ENCODE results near the gene GATD1. TPM values are rescaled to one million over a fixed set of nuclear protein-coding genes. Genes with fewer than 3 reads are reported as not detected.

The GATD1 gene
- total and polyA plus RNA-seq, 8 donors = 9.9 to 68.1 (median 22.9) TPM

- no peak for TF ChIP-seq EP300 (IDR thresholded peaks at IDR 0.05)
- TF ChIP-seq POLR2A (IDR thresholded peaks at IDR 0.05) = no peak
- TF ChIP-seq CTCF (IDR thresholded peaks at IDR 0.05) = no peak
- TF ChIP-seq POLR2AphosphoS5 (IDR thresholded peaks at IDR 0.05) = no peak
- Histone ChIP-seq H3K9me3 (no peaks in the 10 kb centered on the region), H3K36me3 (peaks cover 15 to 38% (median 29%) of the 10 kb centered on the region in 4 donors), H3K4me3 (no peak overlapping the region), H3K27me3 (peaks cover 5 to 39% (median 23%) of the 10 kb centered on the region in 3 donors), H3K27ac (no peak overlapping the region), H3K4me1 (peaks cover 33 to 53% (median 37%) of the 10 kb centered on the region in 4 donors)
- 94 to 99% (median 94%) methylated on average over 13 to 15 of the region's 15 CpGs for WGBS, 5 donors
- intact Hi-C loops (cut with DNase I; ENCODE audit: low total_unique reads) = no loop called here
- no peak for DNase-seq
Observed at GRCh38 chr11:792535-792821, 15.2 kb upstream of the GATD1 start.

GRCh38 chr11:791658-792534 lies 14.6 kb upstream of the GATD1 start:
- intact Hi-C loops (cut with DNase I; ENCODE audit: low total_unique reads) = no loop called here
- Histone ChIP-seq H3K27ac (no peak overlapping the region), H3K4me3 (no peak overlapping the region), H3K9me3 (no peaks in the 10 kb centered on the region), H3K36me3 (peaks cover 15 to 38% (median 29%) of the 10 kb centered on the region in 4 donors), H3K4me1 (peaks cover 28 to 47% (median 32%) of the 10 kb centered on the region in 4 donors), H3K27me3 (peaks cover 5 to 44% (median 23%) of the 10 kb centered on the region in 3 donors)
- 91 to 96% (median 94%) methylated on average over 26 to 49 of the region's 49 CpGs for WGBS, 5 donors
- DNase-seq = no peak
- TF ChIP-seq POLR2A (IDR thresholded peaks at IDR 0.05) (no peak), POLR2AphosphoS5 (IDR thresholded peaks at IDR 0.05) (no peak), EP300 (IDR thresholded peaks at IDR 0.05) (no peak), CTCF (IDR thresholded peaks at IDR 0.05) (no peak)

GRCh38 chr11:790721-791564 lies 13.7 kb upstream of the GATD1 start:
- H3K36me3 ChIP-seq = peaks cover 15 to 38% (median 29%) of the 10 kb centered on the region in 4 donors
- no peak overlapping the region for H3K27ac ChIP-seq
- no peak overlapping the region for H3K4me3 ChIP-seq
- no peak for TF ChIP-seq POLR2A (IDR thresholded peaks at IDR 0.05)
- TF ChIP-seq EP300 (IDR thresholded peaks at IDR 0.05) = no peak
- no peak for TF ChIP-seq POLR2AphosphoS5 (IDR thresholded peaks at IDR 0.05)
- WGBS, 5 donors = 50 to 66% (median 62%) methylated on average over 12 to 18 of the region's 18 CpGs
- no peaks in the 10 kb centered on the region for H3K9me3 ChIP-seq
- H3K27me3 ChIP-seq = peaks cover 5 to 44% (median 23%) of the 10 kb centered on the region in 3 donors
- intact Hi-C loops (cut with DNase I; ENCODE audit: low total_unique reads) = no loop called here
- DNase-seq = peak in 1 of 2 donors; percentile 61
- peaks cover 20 to 37% (median 24%) of the 10 kb centered on the region in 4 donors for H3K4me1 ChIP-seq

GRCh38 chr11:789943-790342 lies 12.7 kb upstream of the GATD1 start, which contains the start of gene CEND1:
CEND1 (minus strand) TSS chr11:790090; CDS start chr11:788576, 1,514 bp downstream.
- peaks cover 5 to 44% (median 23%) of the 10 kb centered on the region in 3 donors for H3K27me3 ChIP-seq
- TF ChIP-seq EP300 (IDR thresholded peaks at IDR 0.05) = no peak
- H3K4me1 ChIP-seq = peaks cover 10 to 27% (median 15%) of the 10 kb centered on the region in 4 donors
- H3K4me3 ChIP-seq = peak within 1 kb of the TSS in 1 of 4 donors; percentile 26
- H3K27ac ChIP-seq = no peak within 1 kb of the TSS
- H3K36me3 ChIP-seq = peaks cover 15 to 38% (median 29%) of the 10 kb centered on the region in 4 donors
- intact Hi-C loops (cut with DNase I; ENCODE audit: low total_unique reads) = no loop called here
- WGBS, 5 donors = 2 to 45% (median 5%) methylated on average over 3 to 44 of the region's 44 CpGs
- peak in 1 of 2 donors; percentile 73 for DNase-seq
- no peaks in the 10 kb centered on the region for H3K9me3 ChIP-seq

Data from stomach (tissue), 9 donors.